HL-60 (cell line): ENCODE data around the gene ZNF521.

Source experiments
- DNase-seq, 2 experiments: peaks; one replicate each; pipeline ENCODE4 v3.0.0-alpha.2; 2010 to 2020; ENCODE audit warnings: low read depth in 1 of 2, low spot score in 1 of 2
- H3K27ac ChIP-seq: fragments of 250-450 bp; sonication (Bioruptor Pico); replicated peaks from 2 replicates; pipeline ENCODE4 v1.5.1; 2020; ENCODE audit warnings: mild to moderate bottlenecking, moderate library complexity
- H3K27me3 ChIP-seq: fragments of 250-450 bp; sonication (Bioruptor Pico); 2 replicates; pipeline ENCODE4 v1.5.1; 2021; ENCODE audit warnings: mild to moderate bottlenecking, moderate library complexity; ENCODE audit not compliant: insufficient read depth, poor library complexity, severe bottlenecking
- H3K4me3 ChIP-seq: replicated peaks from 2 replicates; pipeline ENCODE4 v1.5.1; 2011; ENCODE audit warnings: mild to moderate bottlenecking, control low read depth, low read length; ENCODE audit not compliant: insufficient read depth
- GABPA ChIP-seq: IDR thresholded peaks from 2 replicates; pipeline ENCODE4 v1.6.1; 2012; ENCODE audit warnings: low read depth
- POLR2AphosphoS5 ChIP-seq: IDR thresholded peaks from 2 replicates; pipeline ENCODE4 v1.6.1; 2012; ENCODE audit warnings: low read depth
- SPI1 ChIP-seq: IDR thresholded peaks from 2 replicates; pipeline ENCODE4 v1.6.1; 2012; ENCODE audit warnings: low read depth, mild to moderate bottlenecking, borderline replicate concordance
- TF ChIP-seq, protein P1 (sequence below): IDR thresholded peaks from one replicate; pipeline ENCODE4 v1.5.1; 2011; ENCODE audit warnings: low read length, control low read depth, inconsistent platforms; ENCODE audit not compliant: insufficient read depth
- TF ChIP-seq, protein P2 (sequence below): IDR thresholded peaks from 2 replicates; pipeline ENCODE4 v1.6.1; 2012; ENCODE audit warnings: low read depth; ENCODE audit not compliant: insufficient replicate concordance

ZNF521 gene

DNA sequence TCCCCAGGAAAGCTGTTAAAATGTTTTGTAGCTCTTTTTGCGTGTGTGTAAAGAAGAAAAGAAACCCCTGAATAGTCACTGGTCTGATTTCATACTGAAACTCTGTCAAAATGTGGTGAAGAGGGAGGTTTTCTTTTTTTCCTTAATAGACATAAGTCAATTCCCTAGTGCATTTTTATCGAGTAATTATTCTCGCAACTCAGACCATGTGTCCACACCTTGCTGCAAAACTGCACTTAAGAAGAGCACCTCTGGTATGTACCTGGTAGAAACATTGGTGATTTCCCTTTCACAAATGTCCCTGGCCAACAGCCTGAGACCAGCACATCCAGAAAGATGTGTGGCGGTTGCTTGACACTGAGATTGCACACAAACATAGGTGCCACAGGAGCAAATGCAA, 159.9 kb downstream of the ZNF521 start:
- DNase-seq = no peak

DNA sequence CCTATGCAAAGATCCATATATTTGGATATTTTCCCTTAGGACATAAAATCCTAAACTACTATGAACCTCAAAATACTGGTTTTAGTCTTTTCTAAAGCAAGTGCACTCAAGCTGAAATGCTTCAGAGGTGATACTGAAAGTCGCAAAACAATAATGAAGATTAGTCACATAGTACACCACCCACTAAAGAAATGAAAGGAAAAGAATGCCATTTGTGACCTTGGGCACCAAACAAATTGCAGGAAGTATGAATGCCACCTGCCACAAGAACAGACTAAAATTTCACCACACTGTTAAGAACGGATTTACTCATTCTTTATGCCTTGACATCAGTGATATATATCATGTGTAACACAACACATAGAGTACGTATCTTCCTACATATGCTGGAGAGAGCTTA, 161.5 kb downstream of the ZNF521 start:
- no peak for DNase-seq
- TF ChIP-seq GABPA = no peak
- TF ChIP-seq, protein P1, sequence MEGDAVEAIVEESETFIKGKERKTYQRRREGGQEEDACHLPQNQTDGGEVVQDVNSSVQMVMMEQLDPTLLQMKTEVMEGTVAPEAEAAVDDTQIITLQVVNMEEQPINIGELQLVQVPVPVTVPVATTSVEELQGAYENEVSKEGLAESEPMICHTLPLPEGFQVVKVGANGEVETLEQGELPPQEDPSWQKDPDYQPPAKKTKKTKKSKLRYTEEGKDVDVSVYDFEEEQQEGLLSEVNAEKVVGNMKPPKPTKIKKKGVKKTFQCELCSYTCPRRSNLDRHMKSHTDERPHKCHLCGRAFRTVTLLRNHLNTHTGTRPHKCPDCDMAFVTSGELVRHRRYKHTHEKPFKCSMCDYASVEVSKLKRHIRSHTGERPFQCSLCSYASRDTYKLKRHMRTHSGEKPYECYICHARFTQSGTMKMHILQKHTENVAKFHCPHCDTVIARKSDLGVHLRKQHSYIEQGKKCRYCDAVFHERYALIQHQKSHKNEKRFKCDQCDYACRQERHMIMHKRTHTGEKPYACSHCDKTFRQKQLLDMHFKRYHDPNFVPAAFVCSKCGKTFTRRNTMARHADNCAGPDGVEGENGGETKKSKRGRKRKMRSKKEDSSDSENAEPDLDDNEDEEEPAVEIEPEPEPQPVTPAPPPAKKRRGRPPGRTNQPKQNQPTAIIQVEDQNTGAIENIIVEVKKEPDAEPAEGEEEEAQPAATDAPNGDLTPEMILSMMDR = no peak
- TF ChIP-seq SPI1 = no peak
- TF ChIP-seq POLR2AphosphoS5 = no peak
- TF ChIP-seq, protein P2, sequence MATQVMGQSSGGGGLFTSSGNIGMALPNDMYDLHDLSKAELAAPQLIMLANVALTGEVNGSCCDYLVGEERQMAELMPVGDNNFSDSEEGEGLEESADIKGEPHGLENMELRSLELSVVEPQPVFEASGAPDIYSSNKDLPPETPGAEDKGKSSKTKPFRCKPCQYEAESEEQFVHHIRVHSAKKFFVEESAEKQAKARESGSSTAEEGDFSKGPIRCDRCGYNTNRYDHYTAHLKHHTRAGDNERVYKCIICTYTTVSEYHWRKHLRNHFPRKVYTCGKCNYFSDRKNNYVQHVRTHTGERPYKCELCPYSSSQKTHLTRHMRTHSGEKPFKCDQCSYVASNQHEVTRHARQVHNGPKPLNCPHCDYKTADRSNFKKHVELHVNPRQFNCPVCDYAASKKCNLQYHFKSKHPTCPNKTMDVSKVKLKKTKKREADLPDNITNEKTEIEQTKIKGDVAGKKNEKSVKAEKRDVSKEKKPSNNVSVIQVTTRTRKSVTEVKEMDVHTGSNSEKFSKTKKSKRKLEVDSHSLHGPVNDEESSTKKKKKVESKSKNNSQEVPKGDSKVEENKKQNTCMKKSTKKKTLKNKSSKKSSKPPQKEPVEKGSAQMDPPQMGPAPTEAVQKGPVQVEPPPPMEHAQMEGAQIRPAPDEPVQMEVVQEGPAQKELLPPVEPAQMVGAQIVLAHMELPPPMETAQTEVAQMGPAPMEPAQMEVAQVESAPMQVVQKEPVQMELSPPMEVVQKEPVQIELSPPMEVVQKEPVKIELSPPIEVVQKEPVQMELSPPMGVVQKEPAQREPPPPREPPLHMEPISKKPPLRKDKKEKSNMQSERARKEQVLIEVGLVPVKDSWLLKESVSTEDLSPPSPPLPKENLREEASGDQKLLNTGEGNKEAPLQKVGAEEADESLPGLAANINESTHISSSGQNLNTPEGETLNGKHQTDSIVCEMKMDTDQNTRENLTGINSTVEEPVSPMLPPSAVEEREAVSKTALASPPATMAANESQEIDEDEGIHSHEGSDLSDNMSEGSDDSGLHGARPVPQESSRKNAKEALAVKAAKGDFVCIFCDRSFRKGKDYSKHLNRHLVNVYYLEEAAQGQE = no peak
- Histone ChIP-seq H3K27me3 (peaks cover 3% of the 10 kb centered on the region), H3K4me3 (no peak overlapping the region), H3K27ac (no peak overlapping the region)

More for the DNA sequence above, 159.9 kb downstream of the ZNF521 start:
- Histone ChIP-seq H3K4me3 (no peak overlapping the region), H3K27ac (no peak overlapping the region), H3K27me3 (no peaks in the 10 kb centered on the region)
- no peak for TF ChIP-seq SPI1
- TF ChIP-seq, protein P1 = no peak
- no peak for TF ChIP-seq GABPA
- TF ChIP-seq, protein P2 = no peak
- TF ChIP-seq POLR2AphosphoS5 = no peak

DNA sequence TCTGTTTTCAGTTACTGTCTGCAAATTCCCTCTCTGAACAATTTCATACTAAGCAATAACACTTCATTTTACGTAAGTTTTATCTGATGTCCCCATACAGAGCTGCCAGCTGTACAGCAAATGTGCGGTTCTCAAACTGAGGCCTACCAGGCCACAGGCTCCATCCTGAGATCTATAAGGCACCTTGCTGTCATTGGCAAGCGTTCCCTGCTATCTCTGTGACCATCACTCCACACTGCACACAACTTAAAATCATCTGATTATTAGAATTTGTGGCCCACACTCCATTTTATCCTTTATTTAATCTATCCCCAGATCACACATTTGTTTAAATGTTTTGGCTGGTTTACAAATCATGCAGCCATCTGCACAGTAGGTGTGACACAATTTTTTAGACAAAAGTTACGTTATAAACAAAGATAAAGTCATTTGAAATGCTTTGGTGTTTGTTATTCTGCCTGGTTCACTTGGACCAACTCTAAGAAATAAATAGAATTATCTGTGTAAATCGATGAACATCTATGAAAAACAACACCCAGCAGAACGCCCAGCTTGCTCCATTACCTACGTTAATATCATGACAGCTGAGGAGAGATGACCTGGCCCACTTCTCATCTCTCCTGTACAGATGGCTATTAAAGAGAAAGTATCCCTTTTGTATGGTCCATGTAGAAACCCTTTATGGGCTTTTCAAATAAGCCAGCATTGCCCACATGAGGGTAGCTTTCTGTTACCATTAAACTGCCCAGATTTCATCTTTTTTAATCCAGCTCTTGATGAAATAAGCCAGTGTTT, 162.4 kb downstream of the ZNF521 start:
- Histone ChIP-seq H3K27me3 (peaks cover 7% of the 10 kb centered on the region), H3K4me3 (no peak overlapping the region), H3K27ac (no peak overlapping the region)
- DNase-seq = no peak
- TF ChIP-seq SPI1 (no peak), GABPA (no peak), POLR2AphosphoS5 (no peak)
- TF ChIP-seq, protein P1 = no peak
- TF ChIP-seq, protein P2 = no peak
